ENCODE results near the gene LRP1B.

DNA sequence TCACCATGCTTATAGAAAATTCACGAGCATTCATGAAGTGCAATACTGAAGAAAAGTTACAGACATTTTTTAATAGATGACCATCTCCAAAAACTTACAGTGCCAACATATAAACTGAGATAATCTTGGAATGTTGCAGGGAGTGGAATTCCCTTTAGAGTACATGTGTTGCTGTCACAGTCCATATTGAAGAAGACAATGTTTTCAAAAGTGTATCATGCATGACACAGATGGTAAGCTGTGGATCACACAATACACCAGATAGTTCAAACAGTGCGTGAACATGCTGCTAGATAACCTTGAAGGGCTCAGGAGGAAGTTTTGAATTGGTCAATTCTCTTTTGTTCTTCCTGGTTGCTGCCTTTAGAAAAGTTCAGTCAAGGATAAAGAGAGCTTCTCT, 1706.3 kb downstream of the LRP1B start:
- TF ChIP-seq, protein P1, sequence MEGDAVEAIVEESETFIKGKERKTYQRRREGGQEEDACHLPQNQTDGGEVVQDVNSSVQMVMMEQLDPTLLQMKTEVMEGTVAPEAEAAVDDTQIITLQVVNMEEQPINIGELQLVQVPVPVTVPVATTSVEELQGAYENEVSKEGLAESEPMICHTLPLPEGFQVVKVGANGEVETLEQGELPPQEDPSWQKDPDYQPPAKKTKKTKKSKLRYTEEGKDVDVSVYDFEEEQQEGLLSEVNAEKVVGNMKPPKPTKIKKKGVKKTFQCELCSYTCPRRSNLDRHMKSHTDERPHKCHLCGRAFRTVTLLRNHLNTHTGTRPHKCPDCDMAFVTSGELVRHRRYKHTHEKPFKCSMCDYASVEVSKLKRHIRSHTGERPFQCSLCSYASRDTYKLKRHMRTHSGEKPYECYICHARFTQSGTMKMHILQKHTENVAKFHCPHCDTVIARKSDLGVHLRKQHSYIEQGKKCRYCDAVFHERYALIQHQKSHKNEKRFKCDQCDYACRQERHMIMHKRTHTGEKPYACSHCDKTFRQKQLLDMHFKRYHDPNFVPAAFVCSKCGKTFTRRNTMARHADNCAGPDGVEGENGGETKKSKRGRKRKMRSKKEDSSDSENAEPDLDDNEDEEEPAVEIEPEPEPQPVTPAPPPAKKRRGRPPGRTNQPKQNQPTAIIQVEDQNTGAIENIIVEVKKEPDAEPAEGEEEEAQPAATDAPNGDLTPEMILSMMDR (IDR thresholded peaks at IDR 0.05; ENCODE audit: low read length): no peak
- TF ChIP-seq EZH2 (optimal IDR thresholded peaks at IDR 0.05; ENCODE audit: low read depth, low read length): no peak
